ENCODE data around the gene IP6K2.
"Not testable (repeated sequence)": the region's sequence is repeated elsewhere in the genome, so short reads cannot be mapped to it uniquely, and the experiment has no call there.

The IP6K2 gene, protein sequence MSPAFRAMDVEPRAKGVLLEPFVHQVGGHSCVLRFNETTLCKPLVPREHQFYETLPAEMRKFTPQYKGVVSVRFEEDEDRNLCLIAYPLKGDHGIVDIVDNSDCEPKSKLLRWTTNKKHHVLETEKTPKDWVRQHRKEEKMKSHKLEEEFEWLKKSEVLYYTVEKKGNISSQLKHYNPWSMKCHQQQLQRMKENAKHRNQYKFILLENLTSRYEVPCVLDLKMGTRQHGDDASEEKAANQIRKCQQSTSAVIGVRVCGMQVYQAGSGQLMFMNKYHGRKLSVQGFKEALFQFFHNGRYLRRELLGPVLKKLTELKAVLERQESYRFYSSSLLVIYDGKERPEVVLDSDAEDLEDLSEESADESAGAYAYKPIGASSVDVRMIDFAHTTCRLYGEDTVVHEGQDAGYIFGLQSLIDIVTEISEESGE

DNA sequence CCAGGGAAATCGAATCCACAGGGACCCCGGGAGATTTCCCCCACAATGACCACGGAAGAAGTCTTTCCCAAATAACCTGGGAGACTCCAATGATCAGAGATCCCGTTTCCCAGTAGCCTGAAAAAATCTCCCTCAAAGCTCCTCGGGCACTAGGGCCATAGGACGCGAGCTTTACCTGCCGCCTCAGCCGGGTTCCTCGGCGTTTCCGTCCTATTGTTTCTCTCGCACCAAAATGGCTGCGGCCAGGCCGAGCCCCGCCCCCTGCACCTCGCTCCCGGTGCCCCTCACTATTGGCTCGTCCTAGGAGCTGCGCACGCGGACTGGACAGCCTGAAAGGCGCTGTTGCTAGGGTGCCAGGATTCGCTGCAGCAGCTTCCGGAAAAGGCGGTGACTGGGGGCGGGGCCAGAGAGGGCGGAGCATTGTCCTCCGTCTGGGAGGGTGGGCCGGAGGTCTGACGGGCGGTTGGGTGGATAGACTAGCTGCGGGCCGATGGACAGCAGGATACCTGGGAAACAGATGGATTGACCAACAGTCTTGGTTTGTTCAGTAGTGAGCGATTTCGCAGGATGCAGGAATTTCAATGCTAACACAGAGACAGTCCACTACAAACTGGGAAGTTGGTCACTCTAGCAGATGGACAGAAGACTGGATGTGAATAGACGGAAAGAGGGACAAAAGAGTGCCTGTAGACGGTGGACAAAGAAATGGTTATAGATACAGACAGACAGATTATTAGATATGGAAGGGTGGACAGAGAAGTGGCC, at the start of gene IP6K2:
IP6K2 (minus strand) TSS at position 240 of the 765 bp plus-strand sequence. CDS start 21,930 bp downstream, outside the sequence.
- DNase-seq (ENCODE audit: low spot score): peak; percentile 99

- no peak for DNase-seq (ENCODE audit: low spot score)
These were observed 48.4 kb upstream of the IP6K2 start for GRCh38 chr3:48765376-48765775.

DNA sequence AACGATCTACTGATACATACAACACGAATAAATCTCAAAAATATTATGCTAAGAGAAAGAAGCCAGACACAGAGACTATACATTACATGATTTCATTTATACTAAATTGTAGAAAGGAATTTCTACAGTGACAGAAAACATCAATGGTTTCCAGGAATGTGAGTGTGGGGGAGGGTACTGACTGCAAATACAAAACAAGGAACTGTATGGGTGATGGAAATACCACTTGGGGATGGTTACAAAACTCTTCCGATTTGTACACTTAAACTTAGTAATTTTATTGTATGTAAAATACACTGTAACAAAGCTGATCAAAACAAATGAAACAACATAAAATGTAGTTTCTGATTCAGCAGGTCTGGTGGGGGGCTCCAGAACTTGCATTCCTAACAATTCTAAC, 45.8 kb upstream of the IP6K2 start:
- no peak for DNase-seq (ENCODE audit: low spot score)

- not testable (repeated sequence) for DNase-seq (ENCODE audit: low spot score)
These were observed 43.0 kb upstream of the IP6K2 start for GRCh38 chr3:48759991-48760540.

DNA sequence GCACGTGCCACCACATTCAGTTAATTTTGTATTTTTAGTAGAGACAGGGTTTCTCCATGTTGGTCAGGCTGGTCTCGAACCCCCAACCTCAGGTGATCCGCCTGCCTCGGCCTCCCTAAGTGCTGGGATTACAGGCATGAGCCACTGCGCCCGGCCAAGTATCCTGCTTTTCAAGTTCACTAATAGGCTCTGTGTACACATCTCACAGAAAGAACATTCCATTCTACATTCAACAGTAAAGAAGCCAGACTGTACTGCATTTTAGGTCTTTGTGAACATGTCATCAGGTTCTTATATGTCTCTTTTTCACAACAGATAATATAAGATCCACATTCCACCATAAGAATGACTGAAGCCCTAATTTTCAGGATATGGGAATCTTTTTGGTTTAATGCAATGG, 42.5 kb upstream of the IP6K2 start:
- DNase-seq (ENCODE audit: low spot score): not testable (repeated sequence)

DNA sequence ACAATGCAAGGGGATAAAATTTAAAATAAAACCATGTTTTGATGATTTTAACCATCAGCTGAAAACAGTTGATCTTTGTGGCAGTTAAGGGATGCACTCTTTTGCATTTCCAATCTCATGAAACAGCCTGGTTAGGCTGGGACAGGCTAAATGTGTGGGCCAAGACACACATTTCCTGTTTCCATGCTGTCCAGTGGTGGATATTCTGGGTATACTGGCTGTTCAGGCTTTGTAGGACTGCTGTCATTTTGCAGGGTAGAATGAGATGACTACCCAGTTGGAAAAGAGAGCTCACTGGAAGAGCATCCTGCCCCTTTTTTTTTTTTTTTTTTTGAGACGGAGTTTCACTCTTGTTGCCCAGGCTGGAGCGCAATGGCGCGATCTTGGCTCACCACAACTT, 42.0 kb upstream of the IP6K2 start:
- DNase-seq (ENCODE audit: low spot score): no peak

DNA sequence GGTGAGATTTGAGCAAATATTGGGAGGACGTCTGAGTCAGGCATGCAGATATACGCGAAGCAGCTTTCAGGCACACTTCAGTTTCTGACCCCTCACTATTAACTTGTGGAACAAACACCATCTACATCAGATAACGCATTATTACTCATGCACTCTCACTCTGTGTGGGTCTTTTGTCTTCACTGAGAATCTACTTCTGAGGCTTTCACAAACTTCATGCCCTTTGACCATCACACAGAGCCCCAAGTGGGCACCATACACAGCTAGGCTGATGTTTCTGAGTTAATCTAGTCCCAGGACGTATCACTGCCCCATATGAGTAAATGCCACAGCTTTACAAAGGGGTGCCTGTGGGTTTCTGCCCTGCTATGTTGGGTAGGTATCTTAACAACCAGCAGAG, 39.6 kb upstream of the IP6K2 start:
- no peak for DNase-seq (ENCODE audit: low spot score)

GRCh38 chr3:48750856-48751255, 33.8 kb upstream of the IP6K2 start:
- DNase-seq (ENCODE audit: low spot score): no peak

DNA sequence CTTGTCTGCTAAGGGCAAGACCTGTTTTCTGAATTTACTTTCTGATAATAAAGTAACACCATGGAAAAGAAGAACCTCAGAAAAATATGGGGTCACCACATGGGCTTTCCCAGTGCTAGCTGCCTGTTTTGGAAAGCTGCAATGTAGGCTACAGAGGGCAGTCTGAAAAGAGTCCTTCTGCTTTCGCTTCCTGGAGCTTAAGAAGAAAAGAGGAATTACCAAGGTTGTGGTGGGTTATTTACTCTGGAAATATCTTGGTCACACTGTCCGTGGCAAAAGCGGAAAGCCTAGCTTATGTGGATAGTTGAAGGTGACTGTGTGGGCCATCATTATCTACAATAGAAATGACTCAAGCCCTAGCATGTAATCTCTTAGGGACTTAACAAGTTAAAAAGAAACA, 31.7 kb upstream of the IP6K2 start:
- no peak for DNase-seq (ENCODE audit: low spot score)

DNA sequence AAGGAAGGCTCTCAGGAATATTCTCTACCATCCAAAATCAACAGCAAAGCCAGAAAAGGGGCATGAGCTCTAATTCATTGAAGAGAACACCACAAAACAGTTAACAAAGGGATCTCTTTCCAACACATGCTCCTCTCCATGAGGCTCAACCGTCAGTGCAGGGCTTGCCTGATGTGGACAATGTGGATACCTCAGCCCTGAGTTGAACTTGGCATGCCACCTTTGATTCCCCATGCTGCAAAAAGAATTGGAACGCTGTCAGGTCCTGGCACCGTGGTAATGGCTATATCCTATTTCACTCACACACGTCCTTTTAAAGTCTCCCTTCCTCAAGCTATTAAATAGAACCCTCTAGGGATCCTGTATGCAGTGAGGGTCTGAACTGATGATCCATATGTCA, 30.7 kb upstream of the IP6K2 start:
- no peak for DNase-seq (ENCODE audit: low spot score)

DNA sequence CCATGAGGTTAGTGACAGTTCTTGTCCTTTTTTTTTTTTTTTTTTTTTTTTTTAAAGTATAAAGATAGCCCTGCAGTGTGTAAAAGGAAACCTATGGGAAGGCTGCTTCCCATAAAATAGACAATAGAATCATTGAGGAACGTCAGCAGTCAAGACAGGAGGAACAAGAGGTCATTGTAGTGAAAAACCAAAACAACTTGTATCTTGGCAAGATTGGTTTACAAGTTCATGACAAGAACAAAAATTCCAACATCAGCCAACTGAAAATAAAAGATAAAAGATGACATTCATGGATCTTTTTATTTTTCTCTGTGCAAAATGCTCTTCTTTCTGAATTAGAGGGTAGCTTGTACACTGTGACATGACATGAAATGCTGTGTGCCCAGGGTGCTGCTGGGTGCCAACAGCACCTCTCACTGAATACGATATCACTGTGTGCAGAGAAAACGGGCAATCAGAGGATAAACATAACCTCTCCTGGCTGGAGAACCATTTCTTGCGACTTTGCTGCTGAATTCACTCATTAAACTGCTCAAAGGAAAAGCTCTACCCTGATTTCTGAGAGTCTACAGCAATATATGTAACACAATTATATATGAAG, 30.1 kb upstream of the IP6K2 start:
- DNase-seq (ENCODE audit: low spot score): no peak

DNA sequence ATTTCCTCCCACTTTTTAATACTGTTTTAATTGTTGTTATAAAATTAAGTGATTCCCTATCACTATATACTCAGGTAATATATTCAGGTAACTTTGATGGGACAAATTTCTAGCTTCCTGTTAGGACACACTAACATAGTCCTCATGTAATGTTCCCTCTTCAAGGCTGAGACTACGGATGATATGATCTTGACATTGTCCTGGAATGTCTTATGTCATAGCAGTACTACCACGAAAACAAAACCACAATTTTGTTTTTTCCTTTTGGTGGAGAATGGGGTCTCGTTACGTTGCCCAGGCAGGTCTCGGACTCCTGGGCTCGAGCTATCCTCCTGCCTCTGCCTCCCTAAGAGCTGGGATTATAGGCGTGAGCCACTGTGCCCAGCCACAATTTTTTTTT, 26.8 kb upstream of the IP6K2 start:
- no peak for DNase-seq (ENCODE audit: low spot score)

- DNase-seq (ENCODE audit: low spot score): not testable (repeated sequence)
These were observed 24.2 kb upstream of the IP6K2 start for GRCh38 chr3:48741226-48741625.

GRCh38 chr3:48739955-48740823, 23.2 kb upstream of the IP6K2 start:
- peak; percentile 95 for DNase-seq (ENCODE audit: low spot score)

DNA sequence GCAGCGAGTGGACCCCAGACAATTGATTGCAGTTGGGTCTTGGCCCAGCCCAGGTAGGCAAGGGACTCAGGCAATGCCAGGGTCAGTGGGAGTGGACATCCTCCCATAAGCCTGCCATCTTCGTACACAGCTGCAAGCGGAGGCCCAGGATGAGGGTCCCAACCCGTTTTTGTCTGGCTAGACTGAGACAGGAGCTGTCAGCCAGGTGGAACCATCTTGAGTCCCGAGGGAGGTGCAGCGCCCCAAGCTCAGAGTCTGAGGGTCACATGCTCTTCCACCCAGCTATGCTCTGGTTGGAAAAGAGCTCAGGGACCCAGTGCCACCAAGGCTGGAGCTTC, 22.6 kb upstream of the IP6K2 start:
- no peak for DNase-seq (ENCODE audit: low spot score)

GRCh38 chr3:48738926-48739616, 22.1 kb upstream of the IP6K2 start:
- no peak for DNase-seq (ENCODE audit: low spot score)

GRCh38 chr3:48738144-48738536, 21.1 kb upstream of the IP6K2 start:
- no peak for DNase-seq (ENCODE audit: low spot score)

GRCh38 chr3:48735075-48735767, 18.2 kb upstream of the IP6K2 start:
- DNase-seq (ENCODE audit: low spot score): not testable (repeated sequence)

DNA sequence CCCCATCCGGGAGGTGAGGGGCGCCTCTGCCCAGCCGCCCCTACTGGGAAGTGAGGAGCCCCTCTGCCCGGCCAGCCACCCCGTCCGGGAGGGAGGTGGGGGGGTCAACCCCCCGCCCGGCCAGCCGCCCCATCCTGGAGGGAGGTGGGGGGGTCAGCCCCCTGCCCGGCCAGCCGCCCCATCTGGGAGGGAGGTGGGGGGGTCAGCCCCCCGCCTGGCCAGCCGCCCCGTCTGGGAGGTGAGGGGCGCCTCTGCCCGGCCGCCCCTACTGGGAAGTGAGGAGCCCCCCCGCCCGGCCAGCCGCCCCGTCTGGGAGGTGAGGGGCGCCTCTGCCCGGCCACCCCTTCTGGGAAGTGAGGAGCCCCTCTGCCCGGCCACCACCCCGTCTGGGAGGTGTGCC, 17.5 kb upstream of the IP6K2 start:
- DNase-seq (ENCODE audit: low spot score): not testable (repeated sequence)

DNA sequence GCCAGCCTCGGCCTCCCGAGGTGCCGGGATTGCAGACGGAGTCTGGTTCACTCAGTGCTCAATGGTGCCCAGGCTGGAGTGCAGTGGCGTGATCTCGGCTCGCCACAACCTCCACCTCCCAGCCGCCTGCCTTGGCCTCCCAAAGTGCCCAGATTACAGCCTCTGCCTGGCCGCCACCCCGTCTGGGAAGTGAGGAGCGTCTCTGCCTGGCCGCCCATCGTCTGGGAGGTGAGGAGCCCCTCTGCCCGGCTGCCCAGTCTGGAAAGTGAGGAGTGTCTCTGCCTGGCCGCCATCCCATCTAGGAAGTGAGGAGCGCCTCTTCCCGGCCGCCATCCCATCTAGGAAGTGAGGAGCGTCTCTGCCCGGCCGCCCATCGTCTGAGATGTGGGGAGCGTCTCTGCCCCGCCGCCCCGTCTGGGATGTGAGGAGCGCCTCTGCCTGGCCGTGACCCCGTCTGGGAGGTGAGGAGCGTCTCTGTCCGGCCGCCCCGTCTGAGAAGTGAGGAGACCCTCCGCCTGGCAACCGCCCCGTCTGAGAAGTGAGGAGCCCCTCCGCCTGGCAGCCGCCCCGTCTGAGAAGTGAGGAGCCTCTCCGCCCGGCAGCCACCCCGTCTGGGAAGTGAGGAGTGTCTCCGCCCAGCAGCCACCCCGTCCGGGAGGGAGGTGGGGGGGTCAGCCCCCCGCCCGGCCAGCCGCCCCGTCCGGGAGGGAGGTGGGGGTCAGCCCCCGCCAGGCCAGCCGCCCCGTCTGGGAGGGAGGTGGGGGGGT, 16.9 kb upstream of the IP6K2 start:
- not testable (repeated sequence) for DNase-seq (ENCODE audit: low spot score)

Data from AG20443 (cell line).